ENCODE measurements around the gene ECHS1.
A peak's percentile ranks its signal among the peaks of the same experiment; 100 is the strongest.
"Not testable (repeated sequence)": the region's sequence is repeated elsewhere in the genome, so short reads cannot be mapped to it uniquely, and the experiment has no call there.

Gene ECHS1

GRCh38 chr10:133377025-133377817 lies 4.1 kb upstream of the ECHS1 start:
- no peak for DNase-seq

GRCh38 chr10:133376183-133376582 lies 3.0 kb upstream of the ECHS1 start:
- not testable (repeated sequence) for DNase-seq

- no peak for DNase-seq
Measured at GRCh38 chr10:133375357-133376115, 2.4 kb upstream of the ECHS1 start.

- DNase-seq: no peak
Measured at GRCh38 chr10:133372507-133372906, 647 bp downstream of the ECHS1 start.

GRCh38 chr10:133370030-133370786 lies 2.9 kb downstream of the ECHS1 start:
- no peak for DNase-seq

- no peak for DNase-seq
Measured at GRCh38 chr10:133368153-133368552, 5.0 kb downstream of the ECHS1 start.

- not testable (repeated sequence) for DNase-seq
Measured at GRCh38 chr10:133367461-133367860, 5.7 kb downstream of the ECHS1 start.

- DNase-seq: no peak
Measured at GRCh38 chr10:133366751-133367150, 6.4 kb downstream of the ECHS1 start.

- DNase-seq: no peak
Measured at GRCh38 chr10:133366130-133366478, 7.0 kb downstream of the ECHS1 start.

GRCh38 chr10:133365461-133366129 lies 7.6 kb downstream of the ECHS1 start:
- no peak for DNase-seq

GRCh38 chr10:133364645-133365431 lies 8.3 kb downstream of the ECHS1 start:
- no peak for DNase-seq

- no peak for DNase-seq
Measured at GRCh38 chr10:133362846-133363245, 10.3 kb downstream of the ECHS1 start.

GRCh38 chr10:133361773-133362441 lies 11.2 kb downstream of the ECHS1 start:
- no peak for DNase-seq

- DNase-seq: no peak
Measured at GRCh38 chr10:133361227-133361626, 11.9 kb downstream of the ECHS1 start.

GRCh38 chr10:133359972-133360610 lies 13.1 kb downstream of the ECHS1 start:
- DNase-seq: no peak

GRCh38 chr10:133359554-133359971 lies 13.6 kb downstream of the ECHS1 start:
- DNase-seq: peak; percentile 11

- no peak for DNase-seq
Measured at GRCh38 chr10:133358925-133359310, 14.2 kb downstream of the ECHS1 start.

- DNase-seq: no peak
Measured at GRCh38 chr10:133358162-133358924, 14.8 kb downstream of the ECHS1 start.

- peak; percentile 1 for DNase-seq
Measured at GRCh38 chr10:133357285-133358161, 15.6 kb downstream of the ECHS1 start, which contains the start of gene FUOM. TSS of gene FUOM (minus strand) at chr10:133358019. CDS start at chr10:133358007, 12 bp downstream.

Data from NCI-H2227 treated with DMSO at 0.1 percent for 48 hours (cell line).